HL-60 (cell line): ENCODE measurements around the gene CAMKMT.
A peak's percentile ranks its signal among the peaks of the same experiment; 100 is the strongest.
"Not testable (repeated sequence)": the region's sequence is repeated elsewhere in the genome, so short reads cannot be mapped to it uniquely, and the experiment has no call there.

ENCODE experiments used
- DNase-seq, 2 experiments: peaks; one replicate each; pipeline ENCODE4 v3.0.0-alpha.2; 2010 to 2020; ENCODE audit warnings: low read depth in 1 of 2, low spot score in 1 of 2
- H3K27ac ChIP-seq: fragments of 250-450 bp; sonication (Bioruptor Pico); replicated peaks from 2 replicates; pipeline ENCODE4 v1.5.1; 2020; ENCODE audit warnings: mild to moderate bottlenecking, moderate library complexity
- H3K27me3 ChIP-seq: fragments of 250-450 bp; sonication (Bioruptor Pico); 2 replicates; pipeline ENCODE4 v1.5.1; 2021; ENCODE audit warnings: mild to moderate bottlenecking, moderate library complexity; ENCODE audit not compliant: insufficient read depth, poor library complexity, severe bottlenecking
- H3K4me3 ChIP-seq: replicated peaks from 2 replicates; pipeline ENCODE4 v1.5.1; 2011; ENCODE audit warnings: mild to moderate bottlenecking, control low read depth, low read length; ENCODE audit not compliant: insufficient read depth
- GABPA ChIP-seq: IDR thresholded peaks from 2 replicates; pipeline ENCODE4 v1.6.1; 2012; ENCODE audit warnings: low read depth
- POLR2AphosphoS5 ChIP-seq: IDR thresholded peaks from 2 replicates; pipeline ENCODE4 v1.6.1; 2012; ENCODE audit warnings: low read depth
- SPI1 ChIP-seq: IDR thresholded peaks from 2 replicates; pipeline ENCODE4 v1.6.1; 2012; ENCODE audit warnings: low read depth, mild to moderate bottlenecking, borderline replicate concordance
- TF ChIP-seq, protein P1 (sequence below): IDR thresholded peaks from one replicate; pipeline ENCODE4 v1.5.1; 2011; ENCODE audit warnings: low read length, control low read depth, inconsistent platforms; ENCODE audit not compliant: insufficient read depth
- TF ChIP-seq, protein P2 (sequence below): IDR thresholded peaks from 2 replicates; pipeline ENCODE4 v1.6.1; 2012; ENCODE audit warnings: low read depth; ENCODE audit not compliant: insufficient replicate concordance

Gene CAMKMT

DNA sequence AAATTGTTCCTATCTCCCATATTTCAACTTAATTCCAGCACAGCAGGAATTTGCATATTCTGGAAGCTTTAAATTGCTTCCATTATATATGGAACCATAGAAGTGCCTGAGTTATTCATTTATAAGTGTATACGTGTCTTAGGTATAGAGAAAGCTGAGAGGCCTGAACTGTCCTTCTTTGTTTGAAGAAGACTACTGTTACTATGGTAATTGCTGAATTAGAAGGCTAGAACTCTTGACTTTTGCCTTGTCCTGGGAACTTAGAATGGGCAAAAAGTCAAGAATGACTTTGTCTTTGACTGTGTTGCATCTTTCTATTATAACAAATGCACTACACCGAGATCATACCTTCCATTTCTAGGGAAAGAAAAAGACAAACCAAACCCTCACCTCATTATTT, 15.7 kb downstream of the CAMKMT start:
- Histone ChIP-seq H3K4me3 (no peak overlapping the region), H3K27ac (no peak overlapping the region), H3K27me3 (no peaks in the 10 kb centered on the region)
- TF ChIP-seq, protein P1, sequence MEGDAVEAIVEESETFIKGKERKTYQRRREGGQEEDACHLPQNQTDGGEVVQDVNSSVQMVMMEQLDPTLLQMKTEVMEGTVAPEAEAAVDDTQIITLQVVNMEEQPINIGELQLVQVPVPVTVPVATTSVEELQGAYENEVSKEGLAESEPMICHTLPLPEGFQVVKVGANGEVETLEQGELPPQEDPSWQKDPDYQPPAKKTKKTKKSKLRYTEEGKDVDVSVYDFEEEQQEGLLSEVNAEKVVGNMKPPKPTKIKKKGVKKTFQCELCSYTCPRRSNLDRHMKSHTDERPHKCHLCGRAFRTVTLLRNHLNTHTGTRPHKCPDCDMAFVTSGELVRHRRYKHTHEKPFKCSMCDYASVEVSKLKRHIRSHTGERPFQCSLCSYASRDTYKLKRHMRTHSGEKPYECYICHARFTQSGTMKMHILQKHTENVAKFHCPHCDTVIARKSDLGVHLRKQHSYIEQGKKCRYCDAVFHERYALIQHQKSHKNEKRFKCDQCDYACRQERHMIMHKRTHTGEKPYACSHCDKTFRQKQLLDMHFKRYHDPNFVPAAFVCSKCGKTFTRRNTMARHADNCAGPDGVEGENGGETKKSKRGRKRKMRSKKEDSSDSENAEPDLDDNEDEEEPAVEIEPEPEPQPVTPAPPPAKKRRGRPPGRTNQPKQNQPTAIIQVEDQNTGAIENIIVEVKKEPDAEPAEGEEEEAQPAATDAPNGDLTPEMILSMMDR = no peak
- no peak for TF ChIP-seq SPI1
- TF ChIP-seq, protein P2, sequence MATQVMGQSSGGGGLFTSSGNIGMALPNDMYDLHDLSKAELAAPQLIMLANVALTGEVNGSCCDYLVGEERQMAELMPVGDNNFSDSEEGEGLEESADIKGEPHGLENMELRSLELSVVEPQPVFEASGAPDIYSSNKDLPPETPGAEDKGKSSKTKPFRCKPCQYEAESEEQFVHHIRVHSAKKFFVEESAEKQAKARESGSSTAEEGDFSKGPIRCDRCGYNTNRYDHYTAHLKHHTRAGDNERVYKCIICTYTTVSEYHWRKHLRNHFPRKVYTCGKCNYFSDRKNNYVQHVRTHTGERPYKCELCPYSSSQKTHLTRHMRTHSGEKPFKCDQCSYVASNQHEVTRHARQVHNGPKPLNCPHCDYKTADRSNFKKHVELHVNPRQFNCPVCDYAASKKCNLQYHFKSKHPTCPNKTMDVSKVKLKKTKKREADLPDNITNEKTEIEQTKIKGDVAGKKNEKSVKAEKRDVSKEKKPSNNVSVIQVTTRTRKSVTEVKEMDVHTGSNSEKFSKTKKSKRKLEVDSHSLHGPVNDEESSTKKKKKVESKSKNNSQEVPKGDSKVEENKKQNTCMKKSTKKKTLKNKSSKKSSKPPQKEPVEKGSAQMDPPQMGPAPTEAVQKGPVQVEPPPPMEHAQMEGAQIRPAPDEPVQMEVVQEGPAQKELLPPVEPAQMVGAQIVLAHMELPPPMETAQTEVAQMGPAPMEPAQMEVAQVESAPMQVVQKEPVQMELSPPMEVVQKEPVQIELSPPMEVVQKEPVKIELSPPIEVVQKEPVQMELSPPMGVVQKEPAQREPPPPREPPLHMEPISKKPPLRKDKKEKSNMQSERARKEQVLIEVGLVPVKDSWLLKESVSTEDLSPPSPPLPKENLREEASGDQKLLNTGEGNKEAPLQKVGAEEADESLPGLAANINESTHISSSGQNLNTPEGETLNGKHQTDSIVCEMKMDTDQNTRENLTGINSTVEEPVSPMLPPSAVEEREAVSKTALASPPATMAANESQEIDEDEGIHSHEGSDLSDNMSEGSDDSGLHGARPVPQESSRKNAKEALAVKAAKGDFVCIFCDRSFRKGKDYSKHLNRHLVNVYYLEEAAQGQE = no peak
- no peak for TF ChIP-seq GABPA
- TF ChIP-seq POLR2AphosphoS5 = no peak
- no peak for DNase-seq

DNA sequence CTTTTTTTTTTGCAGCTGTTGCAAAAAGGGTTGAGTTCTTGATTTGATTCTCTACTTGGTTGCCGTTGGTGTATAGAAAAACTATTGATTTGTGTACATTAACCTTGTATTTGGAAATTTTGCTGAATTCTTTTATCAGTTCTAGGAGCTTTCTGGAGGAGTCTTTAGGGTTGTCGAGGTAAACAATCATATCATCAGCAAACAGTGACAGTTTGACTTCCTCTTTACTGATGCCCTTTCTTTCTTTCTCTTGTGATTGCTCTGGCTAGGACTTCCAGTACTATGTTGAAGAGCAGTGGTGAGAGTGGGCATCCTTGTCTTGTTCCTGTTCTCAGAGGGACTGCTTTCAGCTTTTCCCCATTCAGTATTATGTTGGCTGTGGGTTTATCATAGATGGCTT, 23.5 kb downstream of the CAMKMT start:
- peak; percentile 71 for TF ChIP-seq SPI1
- DNase-seq, H3K27ac ChIP-seq, H3K27me3 ChIP-seq, H3K4me3 ChIP-seq: not testable (repeated sequence)

DNA sequence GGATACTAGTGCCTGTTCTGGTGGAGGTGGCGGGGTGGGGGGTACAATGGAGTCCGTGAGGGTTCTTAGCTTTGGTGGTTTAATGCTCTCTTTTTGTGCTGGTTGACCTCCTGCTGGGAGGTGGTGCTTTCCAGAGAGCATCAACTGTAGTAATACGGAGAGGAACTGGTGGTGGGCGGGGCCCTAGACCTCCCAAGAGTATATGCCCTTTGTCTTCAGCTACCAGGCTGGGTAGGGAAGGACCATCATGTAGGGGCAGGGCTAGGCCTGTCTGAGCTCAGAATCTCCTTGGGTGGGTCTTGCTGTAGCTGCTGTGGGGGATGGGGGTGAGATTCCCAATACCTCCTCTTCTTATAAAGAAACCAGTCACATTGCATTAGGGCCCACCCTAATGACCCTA, 27.1 kb downstream of the CAMKMT start:
- H3K27me3 ChIP-seq = no peaks in the 10 kb centered on the region
- no peak overlapping the region for H3K27ac ChIP-seq
- no peak overlapping the region for H3K4me3 ChIP-seq
- TF ChIP-seq SPI1 = no peak
- TF ChIP-seq, protein P2 = no peak
- no peak for TF ChIP-seq POLR2AphosphoS5
- TF ChIP-seq, protein P1 = no peak
- no peak for TF ChIP-seq GABPA
- DNase-seq = no peak

DNA sequence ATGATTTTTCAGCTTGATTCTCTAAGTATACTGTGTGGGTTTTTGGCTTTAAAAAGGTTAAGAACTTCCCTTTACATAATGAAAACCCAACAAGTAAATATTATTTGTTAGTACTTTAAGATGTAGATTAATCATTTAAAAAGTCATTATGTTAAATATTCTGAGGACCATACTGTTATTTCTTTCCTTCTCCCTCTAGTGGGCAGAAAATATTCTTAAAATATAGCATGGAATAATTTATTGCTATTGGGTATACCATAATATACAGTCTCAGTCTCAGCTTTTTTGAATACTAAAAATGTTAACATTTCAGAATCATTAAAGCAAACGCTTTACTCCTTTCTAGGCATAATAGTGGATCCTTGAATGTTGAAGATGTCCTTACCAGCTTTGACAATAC, 28.1 kb downstream of the CAMKMT start:
- DNase-seq = no peak
- H3K27me3 ChIP-seq = no peaks in the 10 kb centered on the region
- H3K27ac ChIP-seq = no peak overlapping the region
- TF ChIP-seq, protein P1 = no peak
- TF ChIP-seq, protein P2 = no peak
- TF ChIP-seq SPI1 (no peak), GABPA (no peak), POLR2AphosphoS5 (no peak)
- no peak overlapping the region for H3K4me3 ChIP-seq
